Occipital lobe (tissue), 2 donors: ENCODE results near the gene CLDN4. TPM values are rescaled to one million over a fixed set of nuclear protein-coding genes. Genes with fewer than 3 reads are reported as not detected.
"Not testable (repeated sequence)": the region's sequence is repeated elsewhere in the genome, so short reads cannot be mapped to it uniquely, and the experiment has no call there.

Source experiments
- DNase-seq: peaks from one replicate; lab custom pipeline; 2025; lab: John Stamatoyannopoulos, UW
- total RNA-seq: library from RNA; depleted of rRNA; stranded (reverse); fragments of >200 nt; gene quantifications from one replicate; pipeline ENCODE4 v1.2.3, GENCODE V29; 2014

Gene CLDN4
- total RNA-seq, 1 donor from 2014 or later, result 0.31 TPM

DNA sequence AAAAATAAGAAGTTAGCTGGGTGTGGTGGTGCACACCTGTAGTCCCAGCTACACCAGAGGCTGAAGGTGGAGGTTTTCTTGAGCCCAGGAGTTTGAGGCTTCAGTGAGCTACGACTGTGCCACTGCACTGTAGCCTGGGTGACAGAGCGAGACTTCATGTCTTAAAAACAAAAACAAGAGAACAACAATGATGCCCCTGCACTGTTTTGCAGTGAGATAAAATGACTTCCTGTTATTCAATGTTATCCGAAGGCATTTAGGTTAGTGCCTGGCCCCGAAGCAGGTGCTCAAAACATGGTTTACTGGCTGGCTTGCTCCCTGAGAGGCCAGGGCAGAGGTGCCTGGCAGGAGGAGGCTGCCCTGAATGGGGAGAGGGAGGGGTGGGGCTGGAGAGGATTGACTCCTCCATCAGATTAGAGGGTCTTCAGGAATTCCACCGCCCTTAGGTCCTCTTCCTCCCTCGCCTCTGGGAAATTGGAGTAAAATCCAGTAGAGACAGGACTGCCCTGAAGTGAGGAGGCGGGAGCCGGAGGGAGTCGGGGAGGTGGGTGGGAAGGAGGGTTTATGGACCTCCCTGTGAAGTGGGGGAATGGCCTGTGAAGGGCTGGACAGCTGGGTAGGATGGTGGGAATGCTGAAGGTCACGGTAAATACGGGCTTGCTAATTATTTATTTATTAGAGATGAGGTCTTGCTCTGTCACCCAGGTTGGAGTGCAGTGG is 6.8 kb upstream of the CLDN4 start:
- no peak for DNase-seq

GRCh38 chr7:73824986-73825385 is 5.8 kb upstream of the CLDN4 start:
- no peak for DNase-seq

- DNase-seq, result no peak
Observed at GRCh38 chr7:73827567-73828106, 3.2 kb upstream of the CLDN4 start.

GRCh38 chr7:73828107-73828803 is 2.5 kb upstream of the CLDN4 start:
- DNase-seq, result no peak

DNA sequence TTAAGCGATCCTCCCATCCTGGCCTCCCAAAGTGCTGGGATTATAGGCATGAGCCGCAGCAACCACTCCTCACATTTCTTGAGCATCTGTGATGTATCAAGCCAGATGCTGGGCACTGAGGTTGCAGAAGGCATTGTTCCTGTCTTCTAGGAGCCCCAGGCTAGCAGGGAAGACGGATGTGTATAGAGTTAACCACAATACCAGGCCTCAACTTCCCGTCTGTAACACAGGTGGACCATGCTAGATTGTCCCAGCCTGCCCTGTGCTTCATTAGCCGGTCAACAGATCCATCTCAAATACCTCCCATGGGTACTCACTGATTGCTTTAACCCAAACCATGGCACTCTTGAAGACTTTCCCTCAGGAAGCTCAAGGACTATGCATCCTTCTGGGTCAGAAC is 1.8 kb upstream of the CLDN4 start:
- no peak for DNase-seq

GRCh38 chr7:73829505-73829904 is 1.3 kb upstream of the CLDN4 start:
- DNase-seq, result no peak

GRCh38 chr7:73829921-73830680 is 695 bp upstream of the CLDN4 start:
- DNase-seq, result no peak

- DNase-seq, result no peak
Observed at GRCh38 chr7:73831584-73831833, 713 bp downstream of the CLDN4 start.

DNA sequence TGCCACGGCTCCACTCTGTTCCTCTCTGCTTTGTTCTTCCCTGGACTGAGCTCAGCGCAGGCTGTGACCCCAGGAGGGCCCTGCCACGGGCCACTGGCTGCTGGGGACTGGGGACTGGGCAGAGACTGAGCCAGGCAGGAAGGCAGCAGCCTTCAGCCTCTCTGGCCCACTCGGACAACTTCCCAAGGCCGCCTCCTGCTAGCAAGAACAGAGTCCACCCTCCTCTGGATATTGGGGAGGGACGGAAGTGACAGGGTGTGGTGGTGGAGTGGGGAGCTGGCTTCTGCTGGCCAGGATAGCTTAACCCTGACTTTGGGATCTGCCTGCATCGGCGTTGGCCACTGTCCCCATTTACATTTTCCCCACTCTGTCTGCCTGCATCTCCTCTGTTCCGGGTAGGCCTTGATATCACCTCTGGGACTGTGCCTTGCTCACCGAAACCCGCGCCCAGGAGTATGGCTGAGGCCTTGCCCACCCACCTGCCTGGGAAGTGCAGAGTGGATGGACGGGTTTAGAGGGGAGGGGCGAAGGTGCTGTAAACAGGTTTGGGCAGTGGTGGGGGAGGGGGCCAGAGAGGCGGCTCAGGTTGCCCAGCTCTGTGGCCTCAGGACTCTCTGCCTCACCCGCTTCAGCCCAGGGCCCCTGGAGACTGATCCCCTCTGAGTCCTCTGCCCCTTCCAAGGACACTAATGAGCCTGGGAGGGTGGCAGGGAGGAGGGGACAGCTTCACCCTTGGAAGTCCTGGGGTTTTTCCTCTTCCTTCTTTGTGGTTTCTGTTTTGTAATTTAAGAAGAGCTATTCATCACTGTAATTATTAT is 1.2 kb downstream of the CLDN4 start:
- DNase-seq, result no peak

DNA sequence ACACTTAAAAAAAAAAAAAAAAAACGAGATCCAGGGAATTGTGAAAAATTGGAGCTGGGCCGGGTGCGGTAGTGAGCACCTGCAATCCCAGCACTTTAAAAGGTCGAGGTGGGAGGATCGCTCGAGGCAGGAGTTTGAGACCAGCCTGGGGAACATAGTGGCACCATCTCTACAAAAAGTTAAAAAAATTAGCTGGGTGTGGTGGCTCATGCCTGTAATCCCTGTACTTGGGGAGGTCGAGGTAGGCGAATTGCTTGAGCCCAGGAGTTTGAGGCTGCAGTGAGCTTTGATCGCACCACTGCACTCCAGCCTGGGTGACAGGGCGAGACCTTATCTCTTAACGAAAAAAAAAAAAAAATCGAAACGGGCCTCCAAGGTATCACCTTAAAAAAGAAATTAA is 2.0 kb downstream of the CLDN4 start:
- no peak for DNase-seq

- DNase-seq, result no peak
Observed at GRCh38 chr7:73833251-73833919, 2.6 kb downstream of the CLDN4 start.

DNA sequence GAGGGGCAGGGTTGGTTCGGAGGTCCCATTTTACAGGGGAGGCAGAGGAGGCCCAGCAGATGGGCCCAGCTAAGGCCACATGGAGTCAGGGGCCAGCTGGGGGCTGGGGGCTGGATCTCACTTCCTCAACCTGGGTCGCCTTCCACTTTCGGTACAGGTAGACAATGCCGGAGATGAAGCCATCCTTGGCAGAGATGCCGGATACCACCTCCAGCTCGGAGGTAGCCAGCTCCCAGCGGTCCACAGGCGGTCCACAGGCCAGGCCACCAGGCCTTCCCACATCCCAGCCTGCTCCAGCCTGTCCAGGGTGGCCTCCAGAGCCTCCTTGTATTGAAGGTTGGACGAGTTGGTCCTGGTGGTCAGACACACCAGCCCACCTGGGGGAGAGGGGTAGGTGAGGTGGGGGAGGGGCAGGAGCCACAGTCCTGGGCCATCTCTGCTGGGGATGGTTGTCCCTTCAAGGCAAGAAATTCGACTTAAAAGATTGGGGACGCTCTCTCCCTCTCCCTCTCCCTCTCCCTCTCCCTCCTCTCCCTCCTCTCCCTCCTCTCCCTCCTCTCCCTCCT is 3.9 kb downstream of the CLDN4 start:
- no peak for DNase-seq

- DNase-seq, result not testable (repeated sequence)
Observed at GRCh38 chr7:73837167-73837566, 6.4 kb downstream of the CLDN4 start.

DNA sequence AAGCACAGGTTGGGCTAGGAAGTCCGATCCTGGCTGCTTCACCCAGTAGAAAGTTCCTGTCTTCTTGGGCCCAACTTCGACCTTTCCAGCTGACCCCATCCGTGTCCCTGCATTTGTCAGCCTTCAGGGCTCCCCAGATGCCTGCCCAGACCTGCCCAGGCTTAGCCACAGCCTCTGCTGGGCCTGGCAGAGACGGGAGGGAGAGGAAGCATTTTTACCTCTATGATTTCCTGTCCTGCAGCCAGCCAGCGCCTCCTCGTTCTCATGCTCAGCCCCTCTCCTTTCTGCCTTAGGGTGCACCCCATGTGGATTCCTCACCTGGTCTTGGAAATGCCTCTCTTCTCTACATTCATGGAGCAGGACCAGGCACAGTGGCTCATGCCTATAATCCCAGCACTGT is 7.8 kb downstream of the CLDN4 start:
- no peak for DNase-seq

- no peak for DNase-seq
Observed at GRCh38 chr7:73839290-73839689, 8.5 kb downstream of the CLDN4 start.

DNA sequence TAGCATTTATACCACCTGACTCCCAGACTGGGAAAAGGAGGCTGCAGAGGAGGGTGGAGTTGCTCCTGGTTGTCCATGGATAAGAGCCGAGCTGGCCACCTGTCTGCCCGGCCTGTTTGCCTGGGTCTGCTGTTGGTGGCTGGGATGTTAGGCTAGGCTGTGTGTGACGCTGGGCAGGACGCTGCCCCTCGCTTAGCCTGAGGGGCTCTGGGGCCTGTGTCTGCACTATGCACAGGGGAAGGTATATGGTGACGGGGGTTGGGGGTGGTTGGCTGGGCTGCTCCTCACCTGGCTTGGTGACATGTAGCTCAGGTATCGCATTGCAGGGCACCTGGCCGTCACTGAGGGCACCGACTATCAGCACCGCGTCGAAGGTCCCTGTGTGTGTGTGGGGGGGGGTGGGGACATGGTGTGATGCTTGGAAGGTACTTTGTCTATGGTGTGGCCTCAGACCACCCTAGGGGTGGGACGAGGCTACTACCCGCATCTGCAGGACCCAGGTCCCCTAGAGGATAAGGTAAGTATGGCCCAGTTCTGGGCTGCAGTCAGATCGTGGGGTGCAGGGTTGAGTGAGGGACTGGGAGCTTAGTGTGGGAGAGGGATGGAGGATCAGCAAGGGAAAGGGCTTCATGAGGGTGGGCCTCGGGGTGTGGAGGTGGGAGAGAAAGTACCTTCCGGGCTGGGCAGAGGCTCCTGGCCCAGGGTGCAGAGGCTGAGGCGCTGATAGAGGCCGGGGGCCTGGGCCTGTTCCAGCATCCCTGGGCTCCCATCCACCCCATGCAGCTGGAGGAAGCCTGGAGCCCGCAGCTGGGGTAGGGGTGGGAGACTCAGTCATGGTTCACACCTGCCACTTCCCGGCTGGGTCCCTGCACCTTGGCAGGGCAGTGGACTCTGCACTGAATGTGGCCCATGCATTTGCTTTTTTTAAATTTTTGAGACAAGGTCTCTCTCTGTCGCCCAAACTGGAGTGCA is 9.2 kb downstream of the CLDN4 start:
- DNase-seq, result no peak

GRCh38 chr7:73840715-73841379 is 10.1 kb downstream of the CLDN4 start:
- DNase-seq, result no peak

GRCh38 chr7:73841689-73842066 is 10.9 kb downstream of the CLDN4 start:
- DNase-seq, result no peak
